Kasumi-1 (cell line): ENCODE data around the gene ZG16.
A peak's percentile ranks its signal among the peaks of the same experiment; 100 is the strongest.
"Not testable (repeated sequence)": the region's sequence is repeated elsewhere in the genome, so short reads cannot be mapped to it uniquely, and the experiment has no call there.

Experiments used
- DNase-seq, 2 experiments: peaks; one replicate each; lab custom pipeline; 2025; lab: John Stamatoyannopoulos, UW

The ZG16 gene, protein sequence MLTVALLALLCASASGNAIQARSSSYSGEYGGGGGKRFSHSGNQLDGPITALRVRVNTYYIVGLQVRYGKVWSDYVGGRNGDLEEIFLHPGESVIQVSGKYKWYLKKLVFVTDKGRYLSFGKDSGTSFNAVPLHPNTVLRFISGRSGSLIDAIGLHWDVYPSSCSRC

DNA sequence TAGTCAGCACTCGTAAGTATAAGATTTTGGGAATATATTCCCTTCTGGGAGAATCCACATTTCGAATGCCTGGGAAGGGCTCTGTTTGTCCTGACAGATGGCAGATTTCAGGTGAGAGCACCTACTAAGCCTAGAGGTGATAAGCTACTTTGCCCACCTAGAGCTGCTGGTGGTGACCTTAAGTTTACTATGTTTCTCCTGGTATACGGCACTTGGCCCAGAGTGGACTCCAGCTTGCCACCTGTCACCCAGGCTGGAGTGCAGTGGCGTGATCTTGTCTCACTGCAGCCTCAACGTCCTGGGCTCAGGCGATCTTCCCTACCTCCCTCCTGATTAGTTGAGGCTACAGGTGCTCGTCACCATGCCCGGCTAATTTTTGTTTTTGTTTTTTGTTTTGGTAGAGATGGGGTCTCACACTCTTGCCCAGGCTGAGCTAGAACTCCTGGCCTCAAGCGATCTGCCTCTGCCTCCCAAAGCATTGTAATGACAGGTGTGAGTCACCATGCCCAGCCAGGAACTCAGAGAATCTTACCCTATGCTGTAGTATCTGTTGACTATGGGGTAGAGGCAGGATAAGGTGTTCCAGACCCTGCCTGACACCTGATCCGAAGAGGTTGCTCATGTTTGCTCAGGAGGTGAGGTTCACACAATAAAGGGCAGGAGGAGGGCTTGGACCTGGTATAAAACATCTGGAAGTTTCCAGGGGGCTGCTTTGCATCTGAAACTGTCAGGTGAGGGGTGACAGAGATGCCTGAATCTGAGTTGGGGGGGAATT is at the start of gene ZG16:
Gene ZG16 (plus strand): TSS at position 681 of the 775 bp plus-strand sequence. CDS start 1,011 bp downstream, outside the sequence.
- no peak for DNase-seq

DNA sequence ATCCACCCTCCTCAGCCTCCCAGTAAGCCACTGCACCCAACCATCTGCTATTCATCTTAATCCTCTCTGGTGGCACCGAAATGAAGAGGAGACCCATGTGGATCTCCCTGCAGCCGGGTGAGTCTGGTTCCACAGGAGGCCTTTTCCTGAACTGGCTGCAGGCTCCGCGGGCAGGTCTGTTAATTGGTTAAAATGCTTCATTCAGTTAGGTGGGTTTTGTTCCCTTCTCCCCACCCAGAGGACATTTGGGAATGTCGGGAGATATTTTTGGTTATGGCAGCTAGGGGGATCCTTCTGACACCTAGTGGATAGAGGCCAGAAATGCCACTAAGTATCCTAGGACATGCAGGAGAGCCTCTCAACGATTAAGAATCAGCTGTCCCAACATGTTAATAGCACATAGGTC is 48.9 kb upstream of the ZG16 start:
- DNase-seq, result peak; percentile 22 to 33

DNA sequence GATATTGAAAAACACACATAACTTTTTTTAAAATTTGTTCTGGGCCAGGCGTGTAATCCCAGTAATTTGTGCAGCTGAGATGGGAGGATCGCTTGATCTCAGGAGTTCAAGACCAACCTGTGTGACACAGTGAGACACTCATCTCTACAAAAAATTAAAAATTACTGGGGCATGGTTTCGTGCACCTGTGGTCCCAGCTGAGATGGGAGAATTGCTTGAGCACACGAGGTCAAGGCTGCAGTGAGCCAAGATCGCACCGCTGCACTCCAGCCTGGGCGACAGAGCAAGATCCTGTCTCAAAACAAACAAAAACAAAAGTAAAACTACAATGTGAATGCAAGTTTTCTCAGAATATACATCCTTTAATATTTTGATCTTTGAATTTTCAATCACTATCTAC is 47.4 kb upstream of the ZG16 start:
- DNase-seq, result no peak

DNA sequence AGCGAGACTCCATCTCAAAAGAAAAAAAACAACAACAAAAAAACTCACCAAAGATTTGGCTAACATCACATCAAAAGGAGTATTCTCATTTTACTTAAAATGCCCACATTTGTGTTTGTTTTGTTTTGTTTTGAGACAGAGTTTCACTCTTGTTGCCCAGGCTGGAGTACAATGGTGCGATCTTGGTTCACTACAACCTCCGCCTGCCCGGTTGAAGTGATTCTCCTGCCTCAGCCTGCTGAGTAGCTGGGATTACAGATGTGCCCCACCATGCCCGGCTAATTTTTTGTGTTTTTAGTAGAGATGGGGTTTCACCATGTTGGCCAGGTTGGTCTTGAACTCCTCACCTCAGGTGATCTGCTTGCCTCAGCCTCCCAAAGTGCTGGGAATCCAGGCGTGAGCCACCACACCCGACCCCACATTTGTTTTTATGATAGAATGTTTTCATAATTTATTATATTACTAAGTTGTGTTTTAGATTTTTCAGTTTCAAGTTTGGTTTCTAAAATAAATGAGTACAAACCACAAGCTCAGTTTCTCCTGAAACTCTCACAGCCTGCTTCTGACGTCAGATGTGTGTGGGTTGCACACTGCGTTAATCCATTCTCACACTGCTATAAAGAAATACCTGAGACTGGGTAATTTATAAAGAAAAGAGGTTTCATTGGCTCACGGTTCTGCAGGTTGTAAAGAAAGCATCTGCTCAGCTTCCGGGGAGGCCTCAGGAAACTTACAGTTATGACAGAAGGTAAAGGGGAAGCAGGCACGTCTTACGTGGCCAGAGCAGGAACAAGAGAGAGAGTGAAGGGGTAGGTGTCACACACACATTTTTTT is 46.1 kb upstream of the ZG16 start:
- DNase-seq, result not testable (repeated sequence)

DNA sequence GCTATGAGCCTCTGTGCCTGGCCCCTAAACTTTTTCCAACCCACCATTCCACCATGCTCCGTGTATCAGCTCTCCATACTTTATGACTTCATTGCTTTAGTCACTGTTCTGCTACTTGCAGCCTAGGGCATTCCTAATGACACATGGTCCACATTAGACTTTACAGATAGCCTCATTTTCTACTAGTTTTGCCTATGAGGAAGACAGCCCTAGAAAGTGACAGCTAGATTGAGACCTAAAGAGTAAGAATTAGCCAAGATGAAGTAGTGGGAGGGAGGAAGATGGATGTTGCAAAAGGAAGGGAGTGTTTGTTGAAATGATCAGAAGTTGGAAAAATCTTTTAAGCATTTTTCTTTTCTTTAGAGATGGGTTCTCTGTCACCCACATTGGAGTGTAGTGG is 43.3 kb upstream of the ZG16 start:
- no peak for DNase-seq

DNA sequence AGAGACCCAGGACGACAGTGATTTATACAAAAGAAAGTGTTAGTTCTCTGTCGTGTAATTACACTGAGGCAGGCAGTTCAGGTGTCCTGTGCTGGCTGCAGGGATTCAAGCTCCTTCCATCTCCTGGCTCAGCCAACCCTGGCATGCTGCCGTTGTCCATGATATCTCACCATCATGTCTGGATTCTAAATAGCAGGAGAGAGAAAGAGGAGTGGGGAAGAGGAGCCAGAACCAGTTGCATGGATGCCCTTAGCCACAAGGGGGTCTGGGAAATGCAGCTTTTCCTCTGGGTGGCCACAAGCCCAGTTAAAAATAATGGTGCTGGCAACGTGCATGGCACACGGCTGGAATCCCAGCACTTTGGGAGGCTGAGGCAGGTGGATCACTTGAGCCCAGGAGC is 41.9 kb upstream of the ZG16 start:
- DNase-seq, result no peak

DNA sequence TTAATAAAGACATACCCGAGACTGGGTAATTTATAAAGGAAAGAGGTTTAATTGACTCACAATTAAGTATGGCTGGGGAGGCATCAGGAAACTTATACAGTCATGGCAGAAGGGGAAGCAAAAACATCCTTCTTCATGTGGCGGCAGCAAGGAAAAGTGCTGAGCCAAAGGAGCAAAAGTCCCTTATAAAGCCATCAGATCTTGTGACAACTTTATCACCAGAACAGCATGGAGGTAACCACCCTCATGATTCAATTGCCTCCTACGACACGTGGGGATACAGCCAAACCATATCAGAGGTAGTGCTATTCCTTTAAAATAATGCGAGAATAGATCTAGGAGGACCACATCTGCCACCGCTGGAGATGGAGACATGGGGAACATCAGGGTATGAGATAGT is 41.3 kb upstream of the ZG16 start:
- no peak for DNase-seq

DNA sequence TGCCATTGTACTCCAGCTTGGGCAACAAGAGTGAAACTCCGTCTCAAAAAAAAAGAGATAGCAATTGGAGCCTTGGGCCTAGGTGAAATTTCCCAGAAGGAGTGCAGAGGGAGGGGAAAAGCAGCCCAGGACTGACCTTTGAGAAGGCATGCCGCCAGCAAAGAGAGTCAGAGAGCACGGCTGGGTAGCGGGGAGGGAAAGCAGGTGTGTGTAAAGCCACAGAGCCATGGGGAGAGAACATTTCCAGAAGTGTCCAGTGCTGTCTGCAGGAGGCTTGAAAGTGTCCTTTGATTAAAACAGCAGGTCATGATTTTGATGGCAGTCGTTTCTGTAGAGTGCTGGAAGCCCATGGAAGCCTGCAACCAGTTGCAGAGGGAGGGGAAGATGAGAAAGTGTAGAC is 40.3 kb upstream of the ZG16 start:
- no peak for DNase-seq

DNA sequence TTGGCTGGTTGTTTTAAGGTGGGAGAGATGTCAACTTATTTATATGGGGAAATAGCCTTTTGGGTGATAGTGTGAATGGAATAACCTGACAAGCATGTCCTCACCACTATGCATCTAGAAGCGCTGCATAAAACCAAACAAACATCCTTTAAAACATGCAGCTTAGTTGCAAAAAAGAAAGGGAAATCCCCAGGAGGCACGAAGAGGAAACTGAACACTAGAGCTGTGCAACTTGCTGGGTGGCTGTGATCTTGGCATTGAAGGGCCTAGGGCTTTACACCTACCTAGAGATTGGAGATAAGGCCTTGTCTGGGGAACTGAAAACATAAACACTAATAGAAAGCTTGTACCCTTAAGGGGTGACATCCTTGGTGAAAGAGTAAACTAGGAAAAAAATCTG is 39.5 kb upstream of the ZG16 start:
- no peak for DNase-seq

DNA sequence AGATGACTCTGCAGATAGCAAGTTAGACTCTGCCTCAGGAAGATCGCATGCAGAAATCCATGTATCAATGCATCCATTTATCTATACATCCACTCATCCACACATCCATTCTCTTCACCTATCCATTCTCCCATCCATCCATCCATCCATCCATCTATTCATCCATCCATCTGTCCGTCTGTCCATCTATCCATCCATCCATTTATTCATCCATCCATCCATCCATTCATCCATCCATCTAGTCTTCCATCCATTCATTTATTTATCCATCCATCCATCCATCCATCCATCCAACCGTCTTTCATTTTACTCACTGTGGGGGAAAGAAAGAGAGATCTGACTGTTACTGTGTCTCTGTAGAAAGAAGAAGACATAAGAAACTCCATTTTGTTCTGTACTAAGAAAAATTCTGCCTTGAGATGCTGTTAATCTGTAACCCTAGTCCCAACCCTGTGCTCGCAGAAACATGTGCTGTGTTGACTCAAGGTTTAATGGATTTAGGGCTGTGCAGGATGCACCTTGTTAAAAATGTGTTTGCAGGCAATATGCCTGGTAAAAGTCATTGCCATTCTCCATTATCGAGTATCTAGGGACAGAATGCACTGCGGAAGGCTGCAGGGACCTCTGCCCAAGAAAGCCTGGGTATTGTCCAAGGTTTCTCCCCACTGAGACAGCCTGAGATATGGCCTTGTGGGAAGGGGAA is 38.0 kb upstream of the ZG16 start:
- DNase-seq, result not testable (repeated sequence)

DNA sequence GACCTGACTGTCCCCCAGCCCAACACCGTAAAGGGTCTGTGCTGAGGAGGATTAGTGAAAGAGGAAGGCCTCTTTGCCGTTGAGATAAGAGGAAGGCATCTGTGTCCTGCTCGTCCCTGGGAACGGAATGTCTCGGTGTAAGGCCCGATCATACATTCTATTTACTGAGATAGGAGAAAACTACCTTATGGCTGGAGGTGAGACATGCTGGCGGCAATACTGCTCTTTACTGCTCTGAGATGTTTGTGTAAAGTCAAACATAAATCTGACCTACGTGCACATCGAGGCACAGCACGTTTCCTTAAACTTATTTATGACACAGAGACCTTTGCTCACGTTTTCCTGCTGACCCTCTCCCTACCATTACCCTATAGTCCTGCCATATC is 37.4 kb upstream of the ZG16 start:
- not testable (repeated sequence) for DNase-seq

DNA sequence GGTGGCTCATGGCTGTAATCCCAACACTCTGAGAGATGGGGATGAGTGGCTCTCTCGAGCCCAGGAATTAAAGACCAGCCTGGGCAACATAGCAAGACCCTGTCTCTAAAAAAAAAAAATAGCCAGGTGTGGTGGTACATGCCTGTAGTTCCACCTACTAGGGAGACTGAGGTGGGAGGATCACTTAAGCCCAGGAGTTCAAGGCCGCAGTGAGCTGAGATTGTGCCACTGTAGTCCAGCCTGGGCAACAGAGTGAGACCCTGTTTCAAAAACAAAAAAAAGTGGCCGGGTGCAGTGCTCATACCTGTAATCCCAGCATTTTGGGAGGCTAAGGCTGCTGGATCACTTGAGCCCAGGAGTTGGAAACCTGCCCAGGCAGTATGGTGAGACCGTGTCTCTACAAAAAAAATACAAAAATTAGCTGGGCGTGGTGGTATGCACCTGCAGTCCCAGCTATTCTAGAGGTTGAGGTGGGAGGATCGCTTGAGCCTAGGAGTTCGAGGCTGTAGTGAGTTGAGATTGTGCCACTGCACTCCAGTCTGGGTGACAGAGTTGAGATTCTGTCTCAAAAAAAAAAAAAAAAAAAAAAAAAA is 35.3 kb upstream of the ZG16 start:
- DNase-seq, result no peak

DNA sequence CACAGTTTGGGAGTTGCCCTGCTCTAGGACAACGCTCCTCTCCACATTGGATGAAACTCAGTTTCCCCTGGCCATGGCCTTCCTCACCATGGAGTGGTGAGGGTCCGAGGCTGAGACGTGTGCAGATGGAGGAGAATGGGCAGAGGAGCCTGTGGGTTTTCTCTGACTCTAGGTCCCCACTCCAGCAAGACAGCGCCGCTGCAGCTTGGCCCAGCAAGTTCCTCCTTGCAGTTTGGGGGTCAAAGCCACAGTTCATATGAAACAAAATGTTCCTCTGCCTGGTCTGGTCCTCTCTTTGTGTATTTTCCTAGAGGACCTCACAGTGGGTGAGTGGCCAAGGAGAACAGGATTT is 34.6 kb upstream of the ZG16 start:
- DNase-seq, result no peak

DNA sequence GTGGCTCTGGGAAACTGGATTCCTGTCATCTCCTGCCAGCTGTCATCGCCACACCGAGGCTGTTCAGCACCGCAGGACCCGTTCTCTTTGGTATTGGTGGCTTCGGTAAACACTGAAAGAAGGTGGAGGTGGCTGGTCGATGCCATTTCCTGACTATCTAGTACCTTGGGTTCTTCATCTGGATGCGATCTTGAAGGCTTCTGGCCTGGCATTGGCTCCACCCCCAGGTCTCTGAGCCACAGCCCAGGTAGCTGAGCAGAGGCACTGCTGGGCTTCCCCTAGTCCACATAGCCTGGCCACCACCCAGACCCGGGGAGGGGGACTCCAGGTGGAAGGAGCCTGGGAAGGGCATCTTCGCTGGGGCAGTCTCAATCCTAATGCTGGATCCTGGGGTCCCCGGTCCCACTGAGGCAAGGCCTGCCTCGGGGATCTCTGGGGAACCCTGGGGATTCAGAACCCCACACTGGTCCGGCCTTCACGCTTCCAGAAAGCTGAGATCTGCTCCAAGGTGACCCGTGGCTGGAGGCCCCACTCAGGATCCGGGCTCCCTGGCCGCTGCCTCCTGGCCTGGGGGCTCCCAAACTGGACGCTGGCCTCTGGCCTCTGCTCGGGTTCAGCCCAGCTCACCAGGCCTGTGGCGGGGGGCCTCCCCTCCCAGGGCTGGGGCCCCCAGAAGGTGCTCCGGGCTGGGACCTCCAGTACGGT is 34.1 kb upstream of the ZG16 start:
- DNase-seq, result no peak

DNA sequence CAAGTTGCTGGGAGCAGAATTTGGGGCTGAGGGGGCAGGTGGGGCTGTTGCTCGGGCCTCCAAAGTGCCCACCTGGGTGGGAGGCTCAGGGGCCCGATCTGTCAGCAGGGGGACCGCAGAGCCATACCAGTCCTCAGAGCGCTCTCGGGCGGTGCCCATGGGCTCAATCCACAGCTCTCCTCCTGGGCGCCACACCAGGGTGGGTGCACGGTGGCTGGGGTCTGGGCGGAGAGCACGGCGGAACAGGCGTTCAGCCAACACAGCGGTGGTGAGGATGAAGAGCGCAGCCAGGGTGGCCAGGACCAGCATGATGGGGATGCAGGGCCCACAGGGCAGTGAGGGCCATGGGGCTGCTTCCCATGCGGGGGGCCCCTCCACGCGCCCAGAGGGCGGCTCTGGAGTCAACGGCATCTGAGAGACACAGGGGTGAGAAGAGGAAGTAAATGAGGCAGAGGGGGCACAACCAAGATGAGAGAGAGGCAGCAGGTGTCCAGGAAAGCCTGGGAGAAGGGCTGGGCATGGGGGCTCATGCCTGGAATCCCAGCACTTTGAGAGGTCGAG is 33.4 kb upstream of the ZG16 start:
- DNase-seq, result peak; percentile 11 to 12

DNA sequence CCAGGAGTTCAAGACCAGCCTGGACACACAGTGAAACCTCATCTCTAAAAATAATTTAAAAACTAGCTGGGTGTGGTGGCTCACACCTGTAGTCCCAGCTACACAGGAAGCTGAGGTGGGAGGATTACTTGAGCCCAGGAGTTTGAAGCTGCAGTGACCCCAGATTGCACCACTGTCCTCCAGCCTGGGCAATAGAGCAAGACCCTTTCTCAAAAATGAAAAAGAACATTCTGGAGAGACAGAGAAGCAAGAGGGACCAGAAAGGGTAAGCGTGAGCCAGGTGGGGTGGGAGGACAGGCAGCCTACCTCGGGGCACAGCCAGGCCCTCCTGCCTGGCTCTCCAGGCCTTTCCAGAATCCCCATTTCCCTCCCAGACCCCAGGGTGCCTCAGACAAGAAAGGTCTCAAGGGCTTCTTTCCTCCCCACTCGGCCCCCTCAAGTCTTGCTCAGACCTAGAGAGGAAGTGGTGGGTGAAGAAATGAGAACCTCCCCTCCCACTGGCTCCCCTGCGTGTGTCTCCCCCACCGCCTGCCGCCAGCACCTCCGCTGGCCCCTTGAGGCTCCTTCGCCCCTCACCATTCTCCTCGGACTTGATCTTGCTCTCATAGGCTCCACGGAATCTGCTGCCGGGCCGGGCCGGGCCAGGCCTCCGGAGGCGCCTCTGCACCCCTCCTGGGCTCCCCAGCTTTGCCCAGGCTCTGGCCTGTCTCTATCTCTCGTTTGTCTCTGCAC is 32.8 kb upstream of the ZG16 start:
- peak; percentile 45 to 63 for DNase-seq

DNA sequence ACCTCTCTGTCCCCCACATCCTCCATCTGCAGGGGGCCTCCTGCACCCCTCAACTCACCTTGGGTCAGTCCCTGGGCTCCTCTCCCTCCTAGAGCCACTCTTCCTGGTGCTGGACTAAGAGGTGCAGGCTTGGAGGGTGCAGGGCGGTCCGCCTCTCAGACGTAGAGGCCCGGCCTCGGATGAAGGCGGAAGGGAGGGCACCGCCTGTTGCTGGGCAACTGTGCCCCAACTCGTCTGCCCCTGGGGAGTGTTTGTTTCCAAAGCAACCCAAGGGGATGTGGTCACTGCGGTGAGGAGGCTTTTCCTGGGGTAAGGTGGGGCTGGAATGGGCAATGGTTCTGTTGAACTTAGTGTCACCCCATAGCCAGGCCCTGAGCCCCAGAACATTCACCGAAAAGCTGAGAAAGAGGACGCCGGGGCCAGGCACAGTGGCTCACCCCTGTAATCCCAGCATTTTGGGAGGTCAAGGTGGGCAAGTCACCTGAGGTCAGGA is 32.2 kb upstream of the ZG16 start, which contains the start of gene C16orf54:
Gene C16orf54 (minus strand): TSS at position 138 of the 493 bp plus-strand sequence. CDS start 1,039 bp downstream, outside the sequence.
- peak; percentile 59 to 70 for DNase-seq

DNA sequence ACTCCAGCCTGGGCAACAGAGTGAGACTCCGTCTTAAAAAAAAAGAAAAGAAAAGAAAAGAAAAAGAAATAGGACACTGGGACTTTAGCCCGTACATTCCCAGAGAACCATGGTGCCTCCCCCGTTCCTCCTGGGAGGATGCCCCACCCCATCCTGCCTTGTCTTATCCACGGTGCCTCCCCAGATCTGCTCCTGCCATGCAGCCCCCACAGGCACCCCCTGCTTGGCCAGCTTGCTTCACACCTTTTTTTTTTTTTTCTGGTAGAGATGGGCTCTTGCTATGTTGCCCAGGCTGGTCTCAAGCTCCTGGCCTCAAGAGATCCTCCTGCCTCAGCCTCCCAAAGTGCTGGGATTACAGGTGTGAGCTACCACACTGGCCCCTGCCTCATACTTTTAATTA is 31.5 kb upstream of the ZG16 start:
- not testable (repeated sequence) for DNase-seq

DNA sequence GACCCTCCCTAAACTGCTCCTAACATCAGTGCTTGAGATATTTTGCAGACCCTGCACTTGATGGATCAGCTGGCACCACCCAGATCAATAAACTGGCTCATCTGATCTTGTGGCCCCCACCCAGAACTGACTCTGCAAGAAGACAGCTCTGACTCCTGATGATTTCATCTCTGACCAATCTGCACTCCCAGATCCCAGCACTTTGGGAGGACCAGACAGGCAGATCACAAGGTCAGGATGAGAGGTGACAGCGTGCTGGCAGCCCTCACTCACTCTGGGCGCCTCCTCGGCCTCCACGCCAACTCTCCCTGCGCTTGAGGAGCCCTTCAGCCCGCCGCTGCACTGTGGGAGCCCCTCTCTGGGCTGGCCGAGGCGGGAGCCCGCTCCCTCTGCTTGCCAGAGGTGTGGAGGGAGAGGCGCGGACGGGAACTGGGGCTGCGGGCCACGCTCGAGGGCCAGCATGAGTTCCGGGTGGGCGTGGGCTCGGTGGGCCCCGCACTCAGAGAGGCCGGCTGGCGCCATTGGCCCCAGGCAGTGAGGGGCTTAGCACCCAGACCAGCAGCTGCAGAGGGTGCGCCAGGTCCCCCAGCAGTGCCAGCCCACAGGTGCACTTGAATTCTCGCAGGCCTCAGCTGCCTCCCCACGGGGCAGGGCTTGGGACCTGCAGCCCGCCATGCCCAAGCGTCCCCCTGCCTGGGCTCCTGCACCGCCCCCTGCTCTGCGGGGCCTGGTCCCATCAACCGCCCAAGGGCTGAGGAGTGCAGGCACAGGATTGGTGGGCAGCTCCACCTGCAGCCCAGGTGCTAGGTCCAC is 29.9 kb upstream of the ZG16 start:
- no peak for DNase-seq
